ENCODE results near the gene HBE1.

- TF ChIP-seq ZNF331 (CRISPR knock-in tag; IDR thresholded peaks at IDR 0.05; ENCODE audit: low read depth) = no peak
- TF ChIP-seq CTCF (conservative IDR thresholded peaks at IDR 0.05; ENCODE audit: low read depth in 2 of 2) = no peak
- no peak for TF ChIP-seq EZH2 (IDR thresholded peaks at IDR 0.05; ENCODE audit: low read depth, unreplicated experiment)
- TF ChIP-seq JUNB (IDR thresholded peaks at IDR 0.05; ENCODE audit: unreplicated experiment) = no peak
- TF ChIP-seq POLR2AphosphoS5 (IDR thresholded peaks at IDR 0.05; ENCODE audit: low read depth) = no peak
- TF ChIP-seq REST (IDR thresholded peaks at IDR 0.05; ENCODE audit: unreplicated experiment) = no peak
- TF ChIP-seq CREB1 (CRISPR knock-in tag; IDR thresholded peaks at IDR 0.05; ENCODE audit: low read depth) = no peak
- no peak for TF ChIP-seq EZH2phosphoT487 (IDR thresholded peaks at IDR 0.05; ENCODE audit: unreplicated experiment)
- TF ChIP-seq, protein P1, sequence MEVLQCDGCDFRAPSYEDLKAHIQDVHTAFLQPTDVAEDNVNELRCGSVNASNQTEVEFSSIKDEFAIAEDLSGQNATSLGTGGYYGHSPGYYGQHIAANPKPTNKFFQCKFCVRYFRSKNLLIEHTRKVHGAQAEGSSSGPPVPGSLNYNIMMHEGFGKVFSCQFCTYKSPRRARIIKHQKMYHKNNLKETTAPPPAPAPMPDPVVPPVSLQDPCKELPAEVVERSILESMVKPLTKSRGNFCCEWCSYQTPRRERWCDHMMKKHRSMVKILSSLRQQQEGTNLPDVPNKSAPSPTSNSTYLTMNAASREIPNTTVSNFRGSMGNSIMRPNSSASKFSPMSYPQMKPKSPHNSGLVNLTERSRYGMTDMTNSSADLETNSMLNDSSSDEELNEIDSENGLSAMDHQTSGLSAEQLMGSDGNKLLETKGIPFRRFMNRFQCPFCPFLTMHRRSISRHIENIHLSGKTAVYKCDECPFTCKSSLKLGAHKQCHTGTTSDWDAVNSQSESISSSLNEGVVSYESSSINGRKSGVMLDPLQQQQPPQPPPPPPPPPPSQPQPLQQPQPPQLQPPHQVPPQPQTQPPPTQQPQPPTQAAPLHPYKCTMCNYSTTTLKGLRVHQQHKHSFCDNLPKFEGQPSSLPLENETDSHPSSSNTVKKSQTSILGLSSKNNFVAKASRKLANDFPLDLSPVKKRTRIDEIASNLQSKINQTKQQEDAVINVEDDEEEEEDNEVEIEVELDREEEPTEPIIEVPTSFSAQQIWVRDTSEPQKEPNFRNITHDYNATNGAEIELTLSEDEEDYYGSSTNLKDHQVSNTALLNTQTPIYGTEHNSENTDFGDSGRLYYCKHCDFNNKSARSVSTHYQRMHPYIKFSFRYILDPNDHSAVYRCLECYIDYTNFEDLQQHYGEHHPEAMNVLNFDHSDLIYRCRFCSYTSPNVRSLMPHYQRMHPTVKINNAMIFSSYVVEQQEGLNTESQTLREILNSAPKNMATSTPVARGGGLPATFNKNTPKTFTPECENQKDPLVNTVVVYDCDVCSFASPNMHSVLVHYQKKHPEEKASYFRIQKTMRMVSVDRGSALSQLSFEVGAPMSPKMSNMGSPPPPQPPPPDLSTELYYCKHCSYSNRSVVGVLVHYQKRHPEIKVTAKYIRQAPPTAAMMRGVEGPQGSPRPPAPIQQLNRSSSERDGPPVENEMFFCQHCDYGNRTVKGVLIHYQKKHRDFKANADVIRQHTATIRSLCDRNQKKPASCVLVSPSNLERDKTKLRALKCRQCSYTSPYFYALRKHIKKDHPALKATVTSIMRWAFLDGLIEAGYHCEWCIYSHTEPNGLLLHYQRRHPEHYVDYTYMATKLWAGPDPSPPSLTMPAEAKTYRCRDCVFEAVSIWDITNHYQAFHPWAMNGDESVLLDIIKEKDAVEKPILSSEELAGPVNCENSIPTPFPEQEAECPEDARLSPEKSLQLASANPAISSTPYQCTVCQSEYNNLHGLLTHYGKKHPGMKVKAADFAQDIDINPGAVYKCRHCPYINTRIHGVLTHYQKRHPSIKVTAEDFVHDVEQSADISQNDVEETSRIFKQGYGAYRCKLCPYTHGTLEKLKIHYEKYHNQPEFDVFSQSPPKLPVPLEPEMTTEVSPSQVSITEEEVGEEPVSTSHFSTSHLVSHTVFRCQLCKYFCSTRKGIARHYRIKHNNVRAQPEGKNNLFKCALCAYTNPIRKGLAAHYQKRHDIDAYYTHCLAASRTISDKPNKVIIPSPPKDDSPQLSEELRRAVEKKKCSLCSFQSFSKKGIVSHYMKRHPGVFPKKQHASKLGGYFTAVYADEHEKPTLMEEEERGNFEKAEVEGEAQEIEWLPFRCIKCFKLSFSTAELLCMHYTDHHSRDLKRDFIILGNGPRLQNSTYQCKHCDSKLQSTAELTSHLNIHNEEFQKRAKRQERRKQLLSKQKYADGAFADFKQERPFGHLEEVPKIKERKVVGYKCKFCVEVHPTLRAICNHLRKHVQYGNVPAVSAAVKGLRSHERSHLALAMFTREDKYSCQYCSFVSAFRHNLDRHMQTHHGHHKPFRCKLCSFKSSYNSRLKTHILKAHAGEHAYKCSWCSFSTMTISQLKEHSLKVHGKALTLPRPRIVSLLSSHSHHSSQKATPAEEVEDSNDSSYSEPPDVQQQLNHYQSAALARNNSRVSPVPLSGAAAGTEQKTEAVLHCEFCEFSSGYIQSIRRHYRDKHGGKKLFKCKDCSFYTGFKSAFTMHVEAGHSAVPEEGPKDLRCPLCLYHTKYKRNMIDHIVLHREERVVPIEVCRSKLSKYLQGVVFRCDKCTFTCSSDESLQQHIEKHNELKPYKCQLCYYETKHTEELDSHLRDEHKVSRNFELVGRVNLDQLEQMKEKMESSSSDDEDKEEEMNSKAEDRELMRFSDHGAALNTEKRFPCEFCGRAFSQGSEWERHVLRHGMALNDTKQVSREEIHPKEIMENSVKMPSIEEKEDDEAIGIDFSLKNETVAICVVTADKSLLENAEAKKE (CRISPR knock-in tag; IDR thresholded peaks at IDR 0.05) = no peak
- TF ChIP-seq NANOG (IDR thresholded peaks at IDR 0.05; ENCODE audit: borderline replicate concordance) = no peak
- TF ChIP-seq, protein P2, sequence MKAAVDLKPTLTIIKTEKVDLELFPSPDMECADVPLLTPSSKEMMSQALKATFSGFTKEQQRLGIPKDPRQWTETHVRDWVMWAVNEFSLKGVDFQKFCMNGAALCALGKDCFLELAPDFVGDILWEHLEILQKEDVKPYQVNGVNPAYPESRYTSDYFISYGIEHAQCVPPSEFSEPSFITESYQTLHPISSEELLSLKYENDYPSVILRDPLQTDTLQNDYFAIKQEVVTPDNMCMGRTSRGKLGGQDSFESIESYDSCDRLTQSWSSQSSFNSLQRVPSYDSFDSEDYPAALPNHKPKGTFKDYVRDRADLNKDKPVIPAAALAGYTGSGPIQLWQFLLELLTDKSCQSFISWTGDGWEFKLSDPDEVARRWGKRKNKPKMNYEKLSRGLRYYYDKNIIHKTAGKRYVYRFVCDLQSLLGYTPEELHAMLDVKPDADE (IDR thresholded peaks at IDR 0.05) = no peak
- TF ChIP-seq STAT1 (IDR thresholded peaks at IDR 0.05; ENCODE audit: unreplicated experiment) = no peak
Observed at GRCh38 chr11:5238486-5238885, 31.3 kb downstream of the HBE1 start.
